Astrocyte (in vitro differentiated cells and primary cell): ENCODE data around the gene ELMO1. TPM values are rescaled to one million over a fixed set of nuclear protein-coding genes. Genes with fewer than 3 reads are reported as not detected.

ENCODE experiments used
- DNase-seq: peaks from one replicate; pipeline ENCODE4 v3.0.0-alpha.2; 2010; ENCODE audit warnings: low read depth
- FAIRE-seq: peaks from 2 replicates; lab custom pipeline; 2011; peaks lifted over from hg19 to GRCh38; lab: Jason Lieb, UNC
- H2AFZ ChIP-seq: 2 replicates; pipeline ENCODE4 v1.6.0; 2012; ENCODE audit warnings: low read depth, low read length, inconsistent platforms
- H3K27ac ChIP-seq: 2 replicates; pipeline ENCODE4 v1.5.1; 2011; ENCODE audit warnings: low read depth, low read length, inconsistent platforms
- H3K27me3 ChIP-seq: 2 replicates; pipeline ENCODE4 v1.6.0; 2011; ENCODE audit warnings: low read length, inconsistent platforms; ENCODE audit not compliant: insufficient read depth
- H3K36me3 ChIP-seq: 2 replicates; pipeline ENCODE4 v1.5.1; 2011; ENCODE audit warnings: low read length, inconsistent platforms; ENCODE audit not compliant: insufficient read depth
- H3K4me1 ChIP-seq: 2 replicates; pipeline ENCODE4 v1.5.1; 2011; ENCODE audit warnings: low read length, inconsistent platforms; ENCODE audit not compliant: insufficient read depth
- H3K4me2 ChIP-seq: 2 replicates; pipeline ENCODE4 v1.6.0; 2012; ENCODE audit warnings: low read length, inconsistent platforms
- H3K4me3 ChIP-seq: 2 replicates; pipeline ENCODE4 v1.5.1; 2011; ENCODE audit warnings: low read depth, mild to moderate bottlenecking, low read length, inconsistent platforms; ENCODE audit not compliant: insufficient read depth
- H3K79me2 ChIP-seq: 2 replicates; pipeline ENCODE4 v1.6.0; 2012; ENCODE audit warnings: mild to moderate bottlenecking, low read length, inconsistent platforms; ENCODE audit not compliant: insufficient read depth
- H3K9ac ChIP-seq: 2 replicates; pipeline ENCODE4 v1.6.0; 2012; ENCODE audit warnings: mild to moderate bottlenecking, low read length, inconsistent platforms
- H3K9me3 ChIP-seq: 2 replicates; pipeline ENCODE4 v1.5.1; 2012; ENCODE audit warnings: low read depth, mild to moderate bottlenecking, low read length, inconsistent platforms; ENCODE audit not compliant: insufficient read depth
- H4K20me1 ChIP-seq: 2 replicates; pipeline ENCODE4 v1.6.0; 2012; ENCODE audit warnings: low read length, inconsistent platforms; ENCODE audit not compliant: insufficient read depth
- H3K27ac Mint-ChIP-seq: one replicate; pipeline ENCODE4 v1.8.0; 2021; ENCODE audit warnings: mild to moderate bottlenecking, mixed read lengths; ENCODE audit not compliant: unreplicated experiment
- H3K27me3 Mint-ChIP-seq: one replicate; pipeline ENCODE4 v1.8.0; 2021; ENCODE audit warnings: low read depth, mixed read lengths; ENCODE audit not compliant: unreplicated experiment
- H3K36me3 Mint-ChIP-seq: one replicate; pipeline ENCODE4 v1.8.0; 2021; ENCODE audit warnings: low read depth, mixed read lengths; ENCODE audit not compliant: unreplicated experiment
- H3K4me1 Mint-ChIP-seq: one replicate; pipeline ENCODE4 v1.8.0; 2021; ENCODE audit warnings: low read depth, mixed read lengths; ENCODE audit not compliant: unreplicated experiment
- H3K4me3 Mint-ChIP-seq: one replicate; pipeline ENCODE4 v1.8.0; 2021; ENCODE audit warnings: mild to moderate bottlenecking, moderate library complexity, mixed read lengths; ENCODE audit not compliant: unreplicated experiment
- H3K9me3 Mint-ChIP-seq: one replicate; pipeline ENCODE4 v1.8.0; 2021; ENCODE audit warnings: mild to moderate bottlenecking, mixed read lengths; ENCODE audit not compliant: unreplicated experiment
- CTCF ChIP-seq: IDR thresholded peaks from 2 replicates; pipeline ENCODE4 v1.5.1; 2011; ENCODE audit warnings: low read depth, mild to moderate bottlenecking, inconsistent platforms, low read length, moderate library complexity; ENCODE audit not compliant: insufficient read depth
- EZH2 ChIP-seq: IDR thresholded peaks from 2 replicates; pipeline ENCODE4 v1.6.1; 2012; ENCODE audit warnings: mild to moderate bottlenecking, low read length, inconsistent platforms; ENCODE audit not compliant: insufficient read depth
- total RNA-seq: library from RNA; stranded (reverse); gene quantifications from 2 replicates; pipeline ENCODE4 v1.2.1, GENCODE V29; 2021

The ELMO1 gene
- total RNA-seq, 1 donor from 2014 or later: 20.4 TPM

GRCh38 chr7:36966636-36967035 is 482.0 kb downstream of the ELMO1 start:
- no peak overlapping the region for H2AFZ ChIP-seq
- H3K36me3 ChIP-seq: no peaks in the 10 kb centered on the region
- DNase-seq: peak; percentile 12
- H3K27ac Mint-ChIP-seq: no peak overlapping the region
- H3K4me2 ChIP-seq: no peak overlapping the region
- H3K9me3 ChIP-seq: no peaks in the 10 kb centered on the region
- H3K4me1 Mint-ChIP-seq: peaks cover 14% of the 10 kb centered on the region
- FAIRE-seq: no peak
- no peaks in the 10 kb centered on the region for H3K27me3 Mint-ChIP-seq
- H3K4me3 ChIP-seq: no peak overlapping the region
- no peaks in the 10 kb centered on the region for H3K9me3 Mint-ChIP-seq
- no peak overlapping the region for H3K27ac ChIP-seq
- TF ChIP-seq EZH2 (no peak), CTCF (no peak)
- H3K36me3 Mint-ChIP-seq: peaks cover 2% of the 10 kb centered on the region
- no peaks in the 10 kb centered on the region for H3K27me3 ChIP-seq
- H3K4me1 ChIP-seq: peaks cover 6% of the 10 kb centered on the region
- H3K9ac ChIP-seq: no peak overlapping the region
- no peak overlapping the region for H3K4me3 Mint-ChIP-seq
- H3K79me2 ChIP-seq: no peaks in the 10 kb centered on the region
- no peaks in the 10 kb centered on the region for H4K20me1 ChIP-seq

- Histone ChIP-seq H2AFZ (no peak overlapping the region), H3K4me3 (no peak overlapping the region), H3K27me3 (no peaks in the 10 kb centered on the region), H3K4me2 (no peak overlapping the region), H3K79me2 (no peaks in the 10 kb centered on the region), H3K4me1 (peaks cover 8% of the 10 kb centered on the region), H3K27ac (no peak overlapping the region), H3K9ac (no peak overlapping the region), H4K20me1 (no peaks in the 10 kb centered on the region), H3K36me3 (no peaks in the 10 kb centered on the region), H3K9me3 (no peaks in the 10 kb centered on the region)
- Mint-ChIP-seq H3K36me3 (peaks cover 2% of the 10 kb centered on the region), H3K9me3 (no peaks in the 10 kb centered on the region), H3K4me3 (no peak overlapping the region), H3K4me1 (peaks cover 18% of the 10 kb centered on the region), H3K27me3 (no peaks in the 10 kb centered on the region), H3K27ac (no peak overlapping the region)
- TF ChIP-seq EZH2 (no peak), CTCF (no peak)
- DNase-seq (peak; percentile 20), FAIRE-seq (no peak)
These were observed 482.6 kb downstream of the ELMO1 start for GRCh38 chr7:36966039-36966438.

- Histone ChIP-seq H3K36me3 (no peaks in the 10 kb centered on the region), H3K9ac (no peak overlapping the region), H3K79me2 (no peaks in the 10 kb centered on the region), H3K4me3 (no peak overlapping the region), H4K20me1 (no peaks in the 10 kb centered on the region), H3K4me2 (no peak overlapping the region), H2AFZ (no peak overlapping the region), H3K4me1 (peaks cover 12% of the 10 kb centered on the region), H3K27me3 (no peaks in the 10 kb centered on the region), H3K27ac (no peak overlapping the region), H3K9me3 (no peaks in the 10 kb centered on the region)
- DNase-seq (no peak), FAIRE-seq (no peak)
- peaks cover 22% of the 10 kb centered on the region for H3K4me1 Mint-ChIP-seq
- H3K4me3 Mint-ChIP-seq: no peak overlapping the region
- no peaks in the 10 kb centered on the region for H3K27me3 Mint-ChIP-seq
- no peak for TF ChIP-seq CTCF
- peaks cover 1% of the 10 kb centered on the region for H3K9me3 Mint-ChIP-seq
- H3K36me3 Mint-ChIP-seq: peaks cover 2% of the 10 kb centered on the region
- H3K27ac Mint-ChIP-seq: no peak overlapping the region
These were observed 483.0 kb downstream of the ELMO1 start for GRCh38 chr7:36965625-36966024.
